LHCN-M2 (cell line): ENCODE results near the gene PPP4R4. TPM values are rescaled to one million over a fixed set of nuclear protein-coding genes. Genes with fewer than 3 reads are reported as not detected.
A peak's percentile ranks its signal among the peaks of the same experiment; 100 is the strongest.

Experiments used
- DNase-seq: peaks from one replicate; pipeline ENCODE4 v3.0.0-alpha.2; 2012; ENCODE audit warnings: low read depth
- polyA plus RNA-seq: library from polyadenylated mRNA; unstranded; fragments of >200 nt; gene quantifications from one replicate; pipeline ENCODE4 v1.2.1, GENCODE V29; 2012; ENCODE audit warnings: missing spikeins
- total RNA-seq: library from RNA; depleted of rRNA; stranded (reverse); fragments of >200 nt; gene quantifications from 2 replicates; pipeline ENCODE4 v1.2.3, GENCODE V29; 2014; rRNA removed

The PPP4R4 gene
- total RNA-seq: 0.19 and 0.40 TPM in 2 replicates
- 0.10 TPM for polyA plus RNA-seq

- DNase-seq: peak; percentile 58
Observed at GRCh38 chr14:94173885-94174603, at the start of gene PPP4R4. Gene PPP4R4, plus strand, starts transcription at chr14:94174322. Its CDS starts 144 bp downstream, at chr14:94174466.

- no peak for DNase-seq
Observed at GRCh38 chr14:94124582-94125377, 49.3 kb upstream of the PPP4R4 start.

GRCh38 chr14:94125659-94126418 lies 48.3 kb upstream of the PPP4R4 start:
- no peak for DNase-seq

GRCh38 chr14:94126419-94126677 lies 47.8 kb upstream of the PPP4R4 start:
- DNase-seq: no peak

GRCh38 chr14:94126800-94127199 lies 47.3 kb upstream of the PPP4R4 start:
- DNase-seq: no peak

GRCh38 chr14:94127330-94127729 lies 46.8 kb upstream of the PPP4R4 start:
- DNase-seq: no peak

GRCh38 chr14:94128216-94128839 lies 45.8 kb upstream of the PPP4R4 start:
- no peak for DNase-seq

- DNase-seq: peak; percentile 89
Observed at GRCh38 chr14:94129111-94129757, 44.9 kb upstream of the PPP4R4 start, which contains the start of gene IFI27L2. Gene IFI27L2, minus strand, starts transcription at chr14:94129604. Its CDS starts 40 bp downstream, at chr14:94129564.

GRCh38 chr14:94129758-94130414 lies 44.2 kb upstream of the PPP4R4 start:
- DNase-seq: peak; percentile 58

GRCh38 chr14:94132285-94132887 lies 41.7 kb upstream of the PPP4R4 start:
- DNase-seq: peak; percentile 71

- no peak for DNase-seq
Observed at GRCh38 chr14:94135476-94135875, 38.6 kb upstream of the PPP4R4 start.

- DNase-seq: peak; percentile 69
Observed at GRCh38 chr14:94136575-94137331, 37.4 kb upstream of the PPP4R4 start.

GRCh38 chr14:94138251-94138650 lies 35.9 kb upstream of the PPP4R4 start:
- no peak for DNase-seq

GRCh38 chr14:94139006-94139405 lies 35.1 kb upstream of the PPP4R4 start:
- DNase-seq: no peak

- no peak for DNase-seq
Observed at GRCh38 chr14:94139421-94139820, 34.7 kb upstream of the PPP4R4 start.

- no peak for DNase-seq
Observed at GRCh38 chr14:94142247-94142646, 31.9 kb upstream of the PPP4R4 start.

GRCh38 chr14:94142836-94143235 lies 31.3 kb upstream of the PPP4R4 start:
- DNase-seq: no peak

GRCh38 chr14:94143239-94143638 lies 30.9 kb upstream of the PPP4R4 start:
- DNase-seq: no peak

GRCh38 chr14:94143711-94144110 lies 30.4 kb upstream of the PPP4R4 start:
- no peak for DNase-seq

GRCh38 chr14:94144765-94145164 lies 29.4 kb upstream of the PPP4R4 start:
- DNase-seq: no peak
